HG03460 (cell line): Measurements from ENCODE around the gene GNAS-AS1.

ENCODE experiments used
- ATAC-seq: cut with Tn5 transposase; IDR thresholded peaks from one replicate; pipeline ENCODE4 v1.9.1; 2021; ENCODE audit not compliant: unreplicated experiment

Gene GNAS-AS1

GRCh38 chr20:58850693-58851174 lies at the start of gene GNAS-AS1:
Gene GNAS-AS1, minus strand, starts transcription at chr20:58850902.
- ATAC-seq = peak; percentile 90

- ATAC-seq = no peak
Observed at GRCh38 chr20:58900397-58900796, 49.7 kb upstream of the GNAS-AS1 start.

- ATAC-seq = no peak
Observed at GRCh38 chr20:58899512-58899911, 48.8 kb upstream of the GNAS-AS1 start.

- no peak for ATAC-seq
Observed at GRCh38 chr20:58898629-58899408, 48.1 kb upstream of the GNAS-AS1 start.

GRCh38 chr20:58897488-58897887 lies 46.8 kb upstream of the GNAS-AS1 start:
- ATAC-seq = no peak

- no peak for ATAC-seq
Observed at GRCh38 chr20:58896820-58897219, 46.1 kb upstream of the GNAS-AS1 start.

GRCh38 chr20:58895448-58896180 lies 44.9 kb upstream of the GNAS-AS1 start:
- no peak for ATAC-seq

GRCh38 chr20:58894652-58895447 lies 44.1 kb upstream of the GNAS-AS1 start:
- ATAC-seq = no peak

GRCh38 chr20:58893355-58894120 lies 42.8 kb upstream of the GNAS-AS1 start:
- no peak for ATAC-seq

GRCh38 chr20:58892932-58893224 lies 42.2 kb upstream of the GNAS-AS1 start:
- no peak for ATAC-seq

- ATAC-seq = no peak
Observed at GRCh38 chr20:58892141-58892931, 41.6 kb upstream of the GNAS-AS1 start.

GRCh38 chr20:58891718-58892140 lies 41.0 kb upstream of the GNAS-AS1 start:
- ATAC-seq = no peak

GRCh38 chr20:58891086-58891717 lies 40.5 kb upstream of the GNAS-AS1 start:
- ATAC-seq = peak; percentile 13

- peak; percentile 20 for ATAC-seq
Observed at GRCh38 chr20:58890518-58891085, 39.9 kb upstream of the GNAS-AS1 start.

- no peak for ATAC-seq
Observed at GRCh38 chr20:58889798-58890517, 39.3 kb upstream of the GNAS-AS1 start.

GRCh38 chr20:58889334-58889760 lies 38.6 kb upstream of the GNAS-AS1 start:
- no peak for ATAC-seq

GRCh38 chr20:58888521-58889333 lies 38.0 kb upstream of the GNAS-AS1 start:
- ATAC-seq = peak; percentile 36

- ATAC-seq = no peak
Observed at GRCh38 chr20:58888103-58888502, 37.4 kb upstream of the GNAS-AS1 start.
